ENCODE results near the gene MCMBP. TPM values are rescaled to one million over a fixed set of nuclear protein-coding genes. Genes with fewer than 3 reads are reported as not detected.

MCMBP gene
- total RNA-seq, 1 donor from 2014 or later: 24.5 TPM

GRCh38 chr10:119811122-119811521 lies 61.5 kb downstream of the MCMBP start:
- no peak for TF ChIP-seq CTCF (IDR thresholded peaks at IDR 0.05; ENCODE audit: borderline replicate concordance)
- Histone ChIP-seq H3K27me3 (ENCODE audit: low read depth) (no peaks in the 10 kb centered on the region), H3K9me3 (replicated peaks) (no peaks in the 10 kb centered on the region), H3K4me1 (peaks cover 9% of the 10 kb centered on the region), H3K27ac (replicated peaks) (no peak overlapping the region), H3K4me3 (no peak overlapping the region), H3K36me3 (peaks cover 21% of the 10 kb centered on the region)
- intact Hi-C loops (cut with micrococcal nuclease): no loop called here
- no peak for DNase-seq

GRCh38 chr10:119807960-119808697 lies 64.5 kb downstream of the MCMBP start:
- no peaks in the 10 kb centered on the region for H3K27me3 ChIP-seq (ENCODE audit: low read depth)
- no peak for DNase-seq
- H3K36me3 ChIP-seq: peaks cover 16% of the 10 kb centered on the region
- intact Hi-C loops (cut with micrococcal nuclease): no loop called here
- H3K9me3 ChIP-seq (replicated peaks): no peaks in the 10 kb centered on the region
- TF ChIP-seq CTCF (IDR thresholded peaks at IDR 0.05; ENCODE audit: borderline replicate concordance): no peak
- no peak overlapping the region for H3K4me3 ChIP-seq
- H3K27ac ChIP-seq (replicated peaks): no peak overlapping the region
- H3K4me1 ChIP-seq: peaks cover 9% of the 10 kb centered on the region

- no peak overlapping the region for H3K4me3 ChIP-seq
- intact Hi-C loops (cut with micrococcal nuclease): no loop called here
- H3K9me3 ChIP-seq (replicated peaks): no peaks in the 10 kb centered on the region
- no peaks in the 10 kb centered on the region for H3K27me3 ChIP-seq (ENCODE audit: low read depth)
- TF ChIP-seq CTCF (IDR thresholded peaks at IDR 0.05; ENCODE audit: borderline replicate concordance): no peak
- no peak for DNase-seq
- H3K4me1 ChIP-seq: no peaks in the 10 kb centered on the region
- no peak overlapping the region for H3K27ac ChIP-seq (replicated peaks)
- peaks cover 13% of the 10 kb centered on the region for H3K36me3 ChIP-seq
Measured at GRCh38 chr10:119806334-119807130, 66.1 kb downstream of the MCMBP start.

GRCh38 chr10:119805702-119806230 lies 66.9 kb downstream of the MCMBP start:
- intact Hi-C loops (cut with micrococcal nuclease): no loop called here
- H3K27me3 ChIP-seq (ENCODE audit: low read depth): no peaks in the 10 kb centered on the region
- H3K4me1 ChIP-seq: no peaks in the 10 kb centered on the region
- H3K4me3 ChIP-seq: no peak overlapping the region
- no peak for DNase-seq
- peaks cover 11% of the 10 kb centered on the region for H3K36me3 ChIP-seq
- no peak for TF ChIP-seq CTCF (IDR thresholded peaks at IDR 0.05; ENCODE audit: borderline replicate concordance)
- H3K27ac ChIP-seq (replicated peaks): no peak overlapping the region
- no peaks in the 10 kb centered on the region for H3K9me3 ChIP-seq (replicated peaks)

GRCh38 chr10:119803264-119803663 lies 69.4 kb downstream of the MCMBP start:
- no peak for DNase-seq
- Histone ChIP-seq H3K4me3 (no peak overlapping the region), H3K27ac (replicated peaks) (no peak overlapping the region), H3K4me1 (no peaks in the 10 kb centered on the region), H3K36me3 (peaks cover 11% of the 10 kb centered on the region), H3K9me3 (replicated peaks) (no peaks in the 10 kb centered on the region), H3K27me3 (ENCODE audit: low read depth) (no peaks in the 10 kb centered on the region)
- TF ChIP-seq CTCF (IDR thresholded peaks at IDR 0.05; ENCODE audit: borderline replicate concordance): no peak
- intact Hi-C loops (cut with micrococcal nuclease): no loop called here
